ENCODE results near the gene FXYD1.

GRCh38 chr19:35090506-35091214 lies 48.0 kb upstream of the FXYD1 start:
- TF ChIP-seq POLR2A (IDR thresholded peaks at IDR 0.05) (no peak), CTCF (IDR thresholded peaks at IDR 0.05) (peak in 5 of 7 experiments; percentile 46 to 76 (median 59)), EP300 (IDR thresholded peaks at IDR 0.05) (no peak), POLR2AphosphoS5 (IDR thresholded peaks at IDR 0.05) (no peak)
